ENCODE data around the gene USP31.
"Not testable (repeated sequence)": the region's sequence is repeated elsewhere in the genome, so short reads cannot be mapped to it uniquely, and the experiment has no call there.

USP31 gene

GRCh38 chr16:23155445-23156049, 6.3 kb upstream of the USP31 start:
- no peak for DNase-seq

GRCh38 chr16:23152386-23153178, 3.3 kb upstream of the USP31 start:
- no peak for DNase-seq

GRCh38 chr16:23149993-23150364, 727 bp upstream of the USP31 start:
- no peak for DNase-seq

GRCh38 chr16:23148513-23149266, 562 bp downstream of the USP31 start:
- peak; percentile 66 for DNase-seq

GRCh38 chr16:23148166-23148512, 1.1 kb downstream of the USP31 start:
- no peak for DNase-seq

GRCh38 chr16:23147666-23148065, 1.6 kb downstream of the USP31 start:
- DNase-seq, result no peak

GRCh38 chr16:23146877-23147601, 2.2 kb downstream of the USP31 start:
- no peak for DNase-seq

- no peak for DNase-seq
These were observed 3.6 kb downstream of the USP31 start for GRCh38 chr16:23145608-23146007.

GRCh38 chr16:23145186-23145585, 4.1 kb downstream of the USP31 start:
- peak; percentile 74 for DNase-seq

GRCh38 chr16:23144393-23144792, 4.9 kb downstream of the USP31 start:
- not testable (repeated sequence) for DNase-seq

GRCh38 chr16:23143391-23143790, 5.9 kb downstream of the USP31 start:
- DNase-seq, result no peak

GRCh38 chr16:23141959-23142740, 7.1 kb downstream of the USP31 start:
- DNase-seq, result no peak

GRCh38 chr16:23141500-23141899, 7.8 kb downstream of the USP31 start:
- no peak for DNase-seq

GRCh38 chr16:23141033-23141432, 8.2 kb downstream of the USP31 start:
- no peak for DNase-seq

GRCh38 chr16:23140107-23140506, 9.1 kb downstream of the USP31 start:
- no peak for DNase-seq

- DNase-seq, result no peak
These were observed 11.4 kb downstream of the USP31 start for GRCh38 chr16:23137818-23138217.

GRCh38 chr16:23137256-23137655, 12.0 kb downstream of the USP31 start:
- no peak for DNase-seq

GRCh38 chr16:23134274-23134673, 15.0 kb downstream of the USP31 start:
- no peak for DNase-seq

GRCh38 chr16:23132775-23133463, 16.3 kb downstream of the USP31 start:
- DNase-seq, result no peak

GRCh38 chr16:23131931-23132621, 17.2 kb downstream of the USP31 start:
- DNase-seq, result peak; percentile 12

- no peak for DNase-seq
These were observed 17.8 kb downstream of the USP31 start for GRCh38 chr16:23131436-23131835.
